ENCODE measurements around the gene ZNF823.

ZNF823 gene

DNA sequence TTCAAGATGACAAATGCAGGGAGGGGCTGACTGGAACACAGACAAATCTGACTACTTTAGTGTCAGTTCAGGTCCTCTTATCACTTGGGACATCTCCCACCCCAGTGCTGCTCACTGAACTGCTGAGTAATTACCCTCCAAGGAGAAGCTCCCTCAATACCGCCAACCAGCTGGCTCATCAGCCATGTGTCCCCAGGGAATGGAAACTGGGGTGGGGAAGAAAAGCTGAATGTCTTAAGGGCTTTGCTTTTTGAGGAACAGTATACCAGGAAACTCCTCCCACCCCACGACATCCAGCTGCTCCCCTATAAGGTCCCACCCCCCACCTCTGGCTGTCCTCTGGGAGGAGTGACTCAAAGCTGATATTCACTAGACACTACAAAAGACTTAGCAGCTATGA is 2.0 kb downstream of the ZNF823 start:
- DNase-seq, result peak; percentile 54

DNA sequence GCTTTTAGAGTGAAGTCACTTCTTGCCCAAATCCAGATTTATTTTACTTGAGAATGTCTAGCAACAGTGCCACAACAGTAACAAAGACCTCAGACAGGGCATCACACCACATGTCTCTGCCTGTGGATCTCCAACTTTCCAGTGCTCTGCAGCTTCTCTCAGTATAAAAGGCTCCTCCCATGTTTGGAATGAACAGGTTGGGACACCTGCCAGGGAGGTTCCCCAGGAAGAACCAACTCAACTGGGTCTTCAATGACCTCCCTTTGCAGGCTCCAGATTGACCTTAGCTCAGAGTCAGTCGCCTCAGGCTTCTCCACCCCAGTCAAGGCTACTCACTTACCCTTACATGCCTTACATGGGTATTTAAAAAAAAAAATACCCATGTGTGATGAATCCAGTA is 3.4 kb downstream of the ZNF823 start:
- DNase-seq, result no peak

DNA sequence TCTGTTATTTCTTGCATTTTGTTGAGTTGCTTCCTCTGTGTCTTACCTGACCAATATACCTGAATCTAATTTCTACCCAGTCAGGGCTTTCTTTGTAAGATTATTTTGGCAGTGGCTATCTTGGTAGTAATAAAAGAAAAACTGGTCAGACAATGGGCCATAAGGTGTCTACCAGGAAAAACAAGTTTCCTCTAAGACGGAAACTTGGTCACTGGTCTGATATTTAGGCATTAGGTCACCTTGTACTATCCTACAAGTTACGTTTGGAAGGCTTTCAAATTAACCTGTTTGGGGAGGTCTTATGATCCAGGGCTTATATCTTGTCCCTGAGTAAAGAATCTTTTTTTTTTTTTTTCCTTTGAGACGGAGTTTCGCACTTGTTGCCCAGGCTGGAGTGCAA is 9.2 kb downstream of the ZNF823 start:
- no peak for DNase-seq

DNA sequence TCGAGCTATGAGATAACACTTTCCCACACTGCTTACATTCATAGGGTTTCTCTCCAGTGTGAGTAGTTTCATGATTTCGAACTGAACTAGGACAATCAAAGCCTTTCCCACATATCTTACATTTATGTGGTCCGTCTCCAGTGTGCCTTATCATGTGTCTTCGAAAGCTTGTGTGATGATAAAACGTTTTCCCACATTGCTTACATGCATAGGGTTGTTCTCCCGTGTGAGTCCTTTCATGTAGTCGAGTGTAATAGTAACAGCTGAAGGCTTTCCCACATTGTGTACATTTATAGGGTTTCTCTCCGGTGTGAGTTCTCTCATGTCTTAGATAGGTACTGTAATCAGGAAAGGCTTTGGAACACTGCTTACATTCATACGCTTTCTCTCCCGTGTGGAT is 16.3 kb downstream of the ZNF823 start:
- no peak for DNase-seq

DNA sequence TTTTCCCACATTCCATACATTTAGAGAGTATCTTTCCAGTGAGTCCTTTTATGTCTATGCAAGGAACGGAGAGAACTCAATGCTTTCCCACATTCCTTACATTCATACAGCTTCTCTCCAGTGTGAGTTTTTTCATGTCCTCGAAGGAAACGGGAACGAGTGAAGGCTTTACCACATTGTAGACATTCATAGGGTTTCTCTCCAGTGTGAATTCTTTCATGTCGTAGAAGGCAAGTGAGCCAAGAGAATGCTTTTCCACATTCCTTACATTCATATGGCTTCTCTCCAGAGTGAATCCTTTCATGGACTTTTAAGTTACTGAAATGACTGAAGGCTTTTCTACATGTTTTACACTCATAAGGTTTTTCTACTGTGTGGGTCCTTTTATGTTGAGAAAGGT is 17.1 kb downstream of the ZNF823 start:
- no peak for DNase-seq

DNA sequence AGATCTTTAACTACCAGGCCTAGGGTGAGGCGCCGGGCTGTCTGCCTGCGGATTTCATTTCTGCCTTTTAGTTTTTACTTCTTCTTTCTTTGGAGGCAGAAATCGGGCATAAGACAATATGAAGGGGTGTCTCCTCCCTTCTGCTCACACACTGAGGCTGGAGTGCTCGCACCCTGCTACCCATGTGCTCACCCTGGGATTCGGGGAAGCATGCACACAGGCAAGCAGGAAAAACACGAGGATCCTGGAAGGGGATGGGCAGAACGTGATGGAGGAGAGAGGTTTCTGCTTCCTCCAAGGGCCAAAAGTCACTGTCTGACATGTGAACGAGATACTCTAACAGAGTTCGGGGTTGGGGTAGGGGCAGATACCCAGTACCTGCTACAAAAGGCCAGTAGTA is 28.4 kb downstream of the ZNF823 start:
- no peak for DNase-seq

DNA sequence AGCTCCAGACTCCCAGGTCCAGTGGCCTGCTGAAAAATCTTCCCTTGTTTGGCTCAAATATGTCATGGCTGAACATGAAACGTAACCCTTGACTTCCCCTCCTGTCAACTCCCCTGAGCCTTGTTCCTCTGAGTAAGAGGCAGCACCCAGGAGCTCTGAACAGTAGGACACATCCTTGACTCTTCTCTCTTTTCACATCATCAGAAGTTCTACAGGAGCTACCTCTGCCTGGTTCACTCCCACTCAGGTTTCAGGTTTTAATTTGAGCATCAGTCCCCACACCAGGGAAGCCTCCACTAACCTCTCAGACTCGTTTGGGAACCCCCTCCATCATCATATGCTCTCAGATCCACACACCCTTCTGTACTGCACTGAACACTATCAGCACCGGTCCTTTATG is 30.3 kb downstream of the ZNF823 start:
- DNase-seq, result no peak

DNA sequence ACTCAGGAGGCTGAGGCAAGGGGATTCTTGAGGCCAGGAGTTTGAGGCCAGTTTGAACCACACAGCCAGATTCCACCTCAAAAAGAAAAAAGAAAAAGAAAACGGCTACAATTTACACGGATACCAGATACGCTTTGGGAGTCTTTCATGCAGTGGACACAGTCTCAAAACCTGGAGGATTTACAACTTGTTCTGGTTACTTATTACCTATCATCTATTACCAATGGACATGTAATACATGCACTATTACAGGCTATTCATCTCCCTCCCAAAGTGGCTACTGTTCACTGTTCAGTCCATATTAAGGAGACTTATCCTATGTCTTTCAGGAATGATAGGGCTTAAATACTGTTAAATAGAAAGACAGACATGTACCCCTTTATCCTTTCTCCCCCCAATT is 33.3 kb downstream of the ZNF823 start:
- no peak for DNase-seq

DNA sequence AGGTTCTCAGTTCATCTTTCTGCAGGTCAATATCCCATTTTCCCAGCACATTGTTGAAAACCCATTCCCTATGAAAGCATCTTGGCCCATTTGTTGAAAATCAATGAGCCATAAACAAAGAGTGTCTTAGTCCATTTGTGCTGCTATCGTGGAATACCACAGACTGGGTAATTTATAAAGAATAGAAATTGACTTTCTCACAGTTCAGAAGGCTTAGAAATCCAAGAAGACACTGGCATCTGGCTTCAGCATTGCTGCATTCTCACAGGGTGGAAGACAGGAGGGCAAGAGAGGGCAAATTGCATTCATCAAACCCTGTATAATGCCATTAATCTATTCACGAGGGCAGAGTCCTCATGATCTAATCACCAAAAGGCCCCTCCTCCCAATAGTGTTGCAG is 34.1 kb downstream of the ZNF823 start:
- no peak for DNase-seq

DNA sequence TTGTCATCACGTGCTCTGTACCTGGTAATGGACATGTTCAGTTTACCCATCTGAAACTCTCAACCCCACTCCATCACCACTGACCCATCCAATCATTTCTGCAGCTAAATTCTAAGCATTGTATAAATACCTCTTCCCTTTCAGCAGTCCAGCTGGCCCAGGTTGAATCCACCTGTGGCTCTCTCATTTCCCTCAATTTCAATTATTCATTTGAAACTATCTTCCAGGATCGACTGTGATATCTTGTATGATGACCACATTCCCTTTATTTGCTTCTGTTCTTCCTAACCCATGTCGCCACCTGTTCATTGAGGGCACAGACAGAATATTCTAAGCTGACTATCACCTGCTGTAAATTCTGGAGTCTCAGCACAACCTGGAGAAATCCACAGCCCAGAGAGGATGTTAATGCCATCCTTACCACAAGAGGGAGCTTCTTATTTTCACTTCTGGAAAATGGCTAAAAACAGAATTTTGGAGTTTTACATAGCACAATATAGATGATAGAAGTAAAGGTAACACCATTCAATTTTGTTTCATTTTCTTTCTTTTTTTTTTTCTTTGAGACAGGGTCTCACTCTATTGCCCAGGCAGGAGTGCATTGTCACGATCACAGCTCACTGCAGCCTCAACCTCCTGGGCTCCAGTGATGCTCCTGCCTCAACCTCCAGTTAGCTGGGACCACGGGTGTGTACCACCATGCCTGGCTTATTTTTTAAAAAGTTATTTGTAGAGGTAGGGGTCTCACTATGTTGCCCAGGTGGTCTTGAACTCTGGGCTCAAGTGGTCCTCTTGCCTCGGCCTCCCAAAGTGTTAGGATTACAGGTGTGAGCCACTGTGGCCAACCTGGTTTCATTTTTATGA is 38.6 kb downstream of the ZNF823 start:
- DNase-seq, result no peak

DNA sequence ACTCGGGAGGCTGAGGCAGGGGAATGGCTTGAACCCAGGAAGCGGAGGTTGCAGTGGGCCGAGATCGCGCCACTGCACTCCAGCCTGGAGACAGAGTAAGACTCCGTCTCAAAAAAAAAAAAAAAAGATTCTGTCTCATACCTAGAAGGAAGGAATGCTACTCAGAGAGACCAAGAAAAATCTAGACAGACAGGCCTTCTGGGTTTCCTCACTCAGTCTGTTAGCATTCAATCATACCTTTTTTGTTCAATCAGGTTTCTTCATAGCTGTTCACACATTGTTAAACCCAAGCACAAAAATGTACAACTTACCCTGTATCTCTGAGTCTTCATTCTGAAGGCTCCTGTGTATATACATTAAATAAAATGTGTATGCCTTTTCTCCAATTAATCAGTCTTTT is 40.5 kb downstream of the ZNF823 start:
- no peak for DNase-seq

DNA sequence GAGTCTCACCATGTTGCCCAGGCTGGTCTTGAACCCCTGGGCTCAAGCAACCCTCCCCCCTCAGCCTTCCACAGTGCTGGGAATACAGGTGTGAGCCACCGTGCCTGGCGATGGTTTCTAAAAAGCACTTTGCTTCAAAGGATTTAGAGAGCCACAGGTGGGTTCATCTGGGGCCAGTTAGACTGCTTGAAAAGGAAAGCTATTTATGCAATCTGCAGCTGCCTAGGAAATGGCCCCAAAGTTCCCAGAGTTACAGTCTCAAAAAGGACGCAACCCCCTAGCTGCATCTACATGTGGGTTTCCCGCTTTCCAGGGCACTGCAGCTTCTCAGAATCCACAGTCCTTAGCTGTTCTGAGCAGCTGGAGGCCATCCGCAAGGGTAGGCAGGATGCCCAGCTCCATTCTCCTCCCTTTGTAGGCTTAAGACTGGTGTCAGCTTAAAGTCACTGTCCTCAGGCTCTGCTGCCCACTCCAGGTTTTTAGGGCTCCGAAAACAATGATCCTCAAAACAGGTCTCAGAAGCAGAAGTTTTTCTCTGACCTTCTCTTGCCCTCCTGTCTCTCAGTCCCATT is 41.4 kb downstream of the ZNF823 start:
- no peak for DNase-seq

DNA sequence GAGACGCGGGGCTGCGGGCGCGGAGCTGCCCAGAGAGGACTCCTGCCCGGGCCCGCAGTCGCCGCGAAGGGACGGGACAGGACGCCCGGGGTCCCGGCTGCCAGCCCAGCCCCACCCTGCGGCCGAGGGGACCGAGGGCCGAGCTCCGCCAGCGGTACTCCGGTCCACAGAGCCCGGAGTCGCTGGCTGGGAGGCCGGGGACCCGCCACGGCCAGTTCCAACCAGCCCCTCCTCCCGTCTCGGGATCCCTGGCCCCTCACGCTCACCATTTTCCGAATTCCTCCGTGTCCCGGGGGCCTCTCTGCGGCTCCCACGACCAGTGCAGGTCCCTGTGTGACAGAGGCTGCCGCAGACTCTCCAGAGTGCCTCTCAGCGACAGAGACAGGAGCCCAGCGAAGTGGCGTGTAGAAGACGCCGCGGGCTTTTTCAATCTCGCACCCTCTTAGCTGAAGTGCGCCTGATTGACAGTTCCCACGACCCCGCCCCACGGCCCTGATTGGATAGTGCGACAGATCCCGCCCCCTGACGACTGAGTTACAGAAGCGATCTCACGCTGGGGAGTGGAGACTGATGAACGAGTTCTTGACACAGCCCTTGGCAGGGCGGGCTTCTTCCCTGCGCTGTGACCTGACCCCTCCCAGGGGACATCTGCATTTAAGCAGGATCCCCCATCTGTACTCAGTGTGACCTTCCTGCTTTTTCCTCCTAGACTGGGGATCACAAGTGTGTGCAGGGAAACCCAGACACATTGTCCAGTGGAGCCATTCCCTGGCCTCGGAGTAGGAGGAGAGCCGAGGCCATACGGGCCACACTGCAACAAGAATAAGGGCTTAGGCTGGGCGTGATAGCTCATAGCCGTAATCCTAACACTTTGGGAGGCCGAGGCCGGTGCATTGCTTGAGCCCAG is 44.0 kb downstream of the ZNF823 start:
- DNase-seq, result peak; percentile 94

DNA sequence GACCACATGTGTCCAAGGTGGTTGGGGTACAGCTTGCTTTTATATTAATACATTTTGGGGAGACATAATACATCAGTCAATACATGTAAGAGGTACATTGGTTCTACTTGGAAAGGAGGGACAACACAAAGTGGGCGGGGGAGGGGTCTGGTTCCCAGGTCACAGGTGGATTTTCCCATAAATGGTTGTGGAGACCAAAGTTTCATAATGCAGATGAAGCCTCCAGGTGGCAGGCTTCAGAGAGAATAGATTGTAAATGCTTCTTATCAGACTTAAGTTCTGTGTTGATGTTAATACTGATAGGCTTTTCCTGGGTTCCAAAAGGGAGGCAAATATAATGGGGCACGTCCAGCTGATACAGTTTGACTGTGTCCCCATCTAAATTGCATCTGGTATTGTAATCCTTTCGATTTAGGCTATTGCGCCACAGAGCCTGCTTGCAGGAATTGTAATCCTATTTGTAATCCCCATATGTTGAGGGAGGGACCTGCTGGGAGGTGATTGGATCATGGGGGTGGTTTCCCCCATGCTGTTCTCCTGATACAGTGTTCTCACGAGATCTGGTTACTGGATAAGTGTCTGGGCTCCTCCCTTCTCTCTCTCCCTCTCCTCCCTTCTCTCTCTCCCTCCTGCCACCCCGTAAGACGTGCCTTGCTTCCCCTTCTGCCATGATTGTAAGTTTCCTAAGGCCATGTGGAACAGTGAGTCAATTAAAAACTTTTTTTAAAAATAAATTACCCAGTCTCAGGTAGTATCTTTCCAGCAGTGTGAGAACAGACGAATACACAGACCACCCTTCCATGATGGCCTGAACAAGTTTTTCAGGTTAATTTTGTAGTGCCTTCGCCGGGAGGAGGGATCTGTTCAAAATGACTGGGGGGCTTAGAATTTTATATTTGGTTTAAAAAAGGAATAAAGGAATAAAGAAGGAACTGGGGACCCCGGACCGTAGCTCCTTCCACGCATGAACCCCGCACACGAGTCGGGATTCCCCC is 44.9 kb downstream of the ZNF823 start:
- DNase-seq, result no peak

DNA sequence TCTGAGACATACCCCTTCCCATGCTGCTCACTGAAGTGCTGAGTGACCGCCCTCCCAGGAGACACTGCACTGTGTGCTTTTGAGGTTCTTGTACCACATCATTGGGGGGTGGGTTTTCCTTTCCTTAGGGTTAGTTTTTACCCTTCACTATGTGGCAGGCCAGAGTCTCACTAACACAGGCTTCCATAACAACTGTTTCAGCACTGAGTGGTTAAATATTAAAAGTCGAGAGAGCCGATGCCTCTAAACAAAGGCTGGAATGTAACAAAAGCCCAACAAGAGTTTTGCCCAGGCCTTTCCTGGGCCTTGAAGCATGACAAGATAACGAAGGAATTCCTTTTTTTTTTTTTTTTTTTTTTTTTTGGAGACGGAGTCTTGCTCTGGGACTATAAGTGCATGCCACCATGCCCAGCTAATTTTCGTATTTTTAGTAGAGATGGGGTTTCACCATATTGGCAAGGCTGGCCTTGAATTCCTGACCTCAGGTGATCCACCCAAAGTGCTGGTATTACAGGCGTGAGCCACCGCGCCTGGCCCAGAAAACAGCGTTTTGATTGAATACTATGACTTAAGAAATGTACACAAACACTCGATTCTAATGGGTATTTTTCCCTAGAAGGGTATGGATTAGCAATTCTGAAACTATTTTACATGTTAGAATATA is 46.5 kb downstream of the ZNF823 start:
- no peak for DNase-seq

DNA sequence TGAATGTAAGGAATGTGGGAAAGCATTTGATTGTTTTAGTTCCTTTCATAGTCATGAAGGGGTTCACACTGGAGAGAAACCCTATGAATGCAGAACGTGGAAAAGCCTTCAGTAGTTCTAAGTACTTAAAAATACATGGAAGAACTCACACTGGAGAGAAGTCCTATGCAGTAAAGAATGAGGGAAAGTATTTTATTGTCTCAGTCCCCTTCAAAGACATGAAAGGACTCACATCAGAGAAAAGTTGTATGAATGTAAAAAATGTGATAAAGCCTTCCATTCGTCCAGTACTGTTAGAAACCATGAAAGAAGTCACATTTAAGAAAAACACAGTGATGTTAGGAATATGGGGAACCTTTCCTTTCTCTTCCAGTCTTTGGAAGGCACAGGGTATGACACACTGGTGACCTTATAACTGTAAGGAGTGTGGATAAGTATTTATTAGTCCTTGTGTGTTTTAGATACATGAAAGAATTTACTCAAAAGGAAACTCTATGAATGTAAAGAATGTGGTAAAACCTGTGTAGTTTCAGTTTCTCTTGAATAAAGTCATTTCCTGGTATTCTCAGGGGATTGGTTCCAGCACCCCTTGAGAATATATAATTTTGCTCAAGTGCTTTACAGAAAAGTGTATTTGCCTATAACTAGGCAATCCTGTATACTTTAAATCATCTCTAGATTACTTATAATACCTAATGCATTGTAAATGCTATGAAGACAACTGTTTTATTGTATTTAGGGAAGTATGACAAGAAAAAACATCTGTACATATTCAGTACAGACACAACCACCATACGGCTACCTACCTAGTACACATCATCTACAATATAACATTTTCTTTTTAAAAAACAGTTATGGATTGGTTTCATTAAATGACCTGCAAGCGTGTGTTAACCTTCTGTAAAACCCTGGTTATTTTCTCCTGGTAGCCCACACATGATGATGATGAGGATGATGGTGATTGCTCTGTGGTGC is 52.8 kb downstream of the ZNF823 start:
- DNase-seq, result no peak

DNA sequence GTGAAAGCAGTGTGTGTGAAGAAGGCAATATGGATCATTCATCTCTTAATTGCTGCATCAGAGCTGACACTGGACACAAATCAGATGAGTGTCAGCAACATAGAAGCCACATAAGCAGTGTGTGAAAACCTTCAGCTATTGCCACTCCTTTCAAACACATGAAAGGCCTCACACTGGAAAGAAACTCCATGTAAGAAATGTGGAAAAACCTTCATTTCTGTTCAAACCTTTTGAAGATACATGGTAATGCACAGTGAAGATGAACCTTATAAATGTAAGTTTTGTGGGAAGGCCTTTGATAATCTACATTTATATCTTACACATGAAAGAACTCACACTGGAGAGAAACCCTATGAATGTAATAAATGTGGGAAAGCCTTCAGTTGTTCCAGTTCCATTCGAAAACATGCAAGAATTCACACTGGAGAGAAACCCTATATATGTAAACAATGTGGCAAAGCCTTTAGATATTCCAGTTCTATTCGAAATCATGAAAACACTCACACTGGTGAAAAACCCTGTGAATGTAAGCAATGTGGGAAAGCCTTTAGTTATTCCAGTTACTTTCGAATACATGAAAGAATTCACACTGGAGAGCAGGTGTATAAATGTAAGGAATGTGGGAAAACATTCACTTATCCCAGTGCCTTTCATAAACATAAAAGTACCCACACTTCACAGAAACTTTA is 53.6 kb downstream of the ZNF823 start:
- DNase-seq, result no peak

DNA sequence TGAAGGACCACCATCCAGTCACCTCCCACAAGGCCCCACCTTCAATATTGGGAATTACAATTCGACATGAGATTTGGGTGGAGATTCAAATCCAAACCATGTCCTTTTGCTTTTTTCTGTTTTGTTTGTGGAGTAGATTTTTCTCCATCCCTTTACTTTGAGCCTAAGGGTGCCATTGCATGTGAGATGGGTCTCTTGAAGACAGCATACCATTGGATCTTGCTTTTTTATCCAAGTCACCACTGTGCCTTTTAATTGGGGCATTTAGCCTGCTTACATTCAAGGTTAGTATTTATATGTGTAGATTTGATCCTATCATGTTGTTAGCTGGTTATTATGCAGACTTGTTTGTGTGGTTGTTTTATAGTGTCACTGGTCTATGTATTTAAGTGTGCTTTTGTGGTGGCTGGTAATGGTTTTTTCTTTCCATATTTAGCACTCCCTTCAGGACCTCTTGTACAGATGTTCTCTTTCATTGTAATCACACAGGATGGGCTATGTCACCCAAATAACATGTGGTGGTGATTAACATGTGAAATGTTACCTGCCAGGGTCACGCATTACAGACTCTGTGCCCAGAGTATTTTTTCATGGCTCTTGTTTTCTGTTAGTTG is 58.0 kb downstream of the ZNF823 start:
- DNase-seq, result no peak

DNA sequence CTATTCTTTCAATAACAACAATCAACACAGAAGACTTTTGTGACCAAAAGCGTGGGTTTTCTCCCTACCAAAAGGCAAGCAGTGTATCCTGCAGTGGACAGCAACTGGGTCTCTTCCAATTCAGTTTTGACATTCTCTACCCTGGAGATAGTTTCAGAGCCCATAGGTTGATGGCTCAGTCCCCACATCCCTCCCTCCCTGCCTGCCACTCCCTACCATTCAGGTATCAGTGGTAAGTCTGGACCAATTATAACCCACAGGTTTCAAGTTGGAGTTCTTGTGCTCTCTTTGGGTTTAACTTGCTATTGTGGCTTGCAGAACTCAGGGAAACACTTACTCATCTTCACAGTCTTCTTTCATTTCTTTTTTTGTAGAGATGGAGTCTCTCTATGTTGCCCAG is 60.2 kb downstream of the ZNF823 start:
- DNase-seq, result no peak
